Body of pancreas (tissue), 4 donors: ENCODE results near the gene E2F7.

Source experiments
- POLR2A ChIP-seq, 3 donors: fragments of 450-650 bp; IDR thresholded peaks; one replicate each; pipeline ENCODE4 v1.6.1; 2016; ENCODE audit warnings: antibody characterized with exemption in 3 of 3, mild to moderate bottlenecking in 2 of 3
- TF ChIP-seq, protein P1 (sequence below), 7 experiments: fragments of 450-650 bp in 4 of 7; fragments of 200-600 bp in 3 of 7; sonication (generic) in 3 of 7; IDR thresholded peaks; one replicate each; pipeline ENCODE4 v1.5.1; 2016 to 2019; ENCODE audit warnings: antibody characterized with exemption in 7 of 7

DNA sequence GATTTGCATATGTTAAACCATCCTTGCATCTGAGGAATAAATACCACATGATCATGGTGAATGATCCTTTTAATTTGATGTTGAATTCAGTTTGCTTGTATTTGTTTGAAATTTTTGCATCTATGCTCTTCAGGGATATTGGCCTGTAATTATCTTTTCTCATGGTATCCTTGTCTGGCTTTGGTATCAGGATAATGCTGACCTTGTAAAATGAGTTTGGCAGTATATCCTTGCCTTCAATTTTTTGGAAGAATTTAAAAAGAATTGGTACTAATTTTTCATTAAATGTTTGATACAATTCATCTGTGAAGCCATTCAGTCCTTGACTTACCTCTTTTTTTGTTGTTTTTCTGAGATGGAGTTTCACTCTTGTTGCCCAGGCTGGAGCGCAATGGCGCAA is 85.2 kb downstream of the E2F7 start:
- TF ChIP-seq POLR2A (IDR thresholded peaks at IDR 0.05): no peak
- TF ChIP-seq, protein P1, sequence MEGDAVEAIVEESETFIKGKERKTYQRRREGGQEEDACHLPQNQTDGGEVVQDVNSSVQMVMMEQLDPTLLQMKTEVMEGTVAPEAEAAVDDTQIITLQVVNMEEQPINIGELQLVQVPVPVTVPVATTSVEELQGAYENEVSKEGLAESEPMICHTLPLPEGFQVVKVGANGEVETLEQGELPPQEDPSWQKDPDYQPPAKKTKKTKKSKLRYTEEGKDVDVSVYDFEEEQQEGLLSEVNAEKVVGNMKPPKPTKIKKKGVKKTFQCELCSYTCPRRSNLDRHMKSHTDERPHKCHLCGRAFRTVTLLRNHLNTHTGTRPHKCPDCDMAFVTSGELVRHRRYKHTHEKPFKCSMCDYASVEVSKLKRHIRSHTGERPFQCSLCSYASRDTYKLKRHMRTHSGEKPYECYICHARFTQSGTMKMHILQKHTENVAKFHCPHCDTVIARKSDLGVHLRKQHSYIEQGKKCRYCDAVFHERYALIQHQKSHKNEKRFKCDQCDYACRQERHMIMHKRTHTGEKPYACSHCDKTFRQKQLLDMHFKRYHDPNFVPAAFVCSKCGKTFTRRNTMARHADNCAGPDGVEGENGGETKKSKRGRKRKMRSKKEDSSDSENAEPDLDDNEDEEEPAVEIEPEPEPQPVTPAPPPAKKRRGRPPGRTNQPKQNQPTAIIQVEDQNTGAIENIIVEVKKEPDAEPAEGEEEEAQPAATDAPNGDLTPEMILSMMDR (IDR thresholded peaks at IDR 0.05): no peak
